Hematopoietic multipotent progenitor cell treated with erythropoietin and hydrocortisone succinate and interleukin-3 and kit ligand, for 17 days (in vitro differentiated cells): ENCODE data around the gene PDCL3.

Source experiments
- DNase-seq: peaks from one replicate; pipeline ENCODE4 v3.0.0-alpha.2; 2015; ENCODE audit warnings: low spot score

Gene PDCL3

DNA sequence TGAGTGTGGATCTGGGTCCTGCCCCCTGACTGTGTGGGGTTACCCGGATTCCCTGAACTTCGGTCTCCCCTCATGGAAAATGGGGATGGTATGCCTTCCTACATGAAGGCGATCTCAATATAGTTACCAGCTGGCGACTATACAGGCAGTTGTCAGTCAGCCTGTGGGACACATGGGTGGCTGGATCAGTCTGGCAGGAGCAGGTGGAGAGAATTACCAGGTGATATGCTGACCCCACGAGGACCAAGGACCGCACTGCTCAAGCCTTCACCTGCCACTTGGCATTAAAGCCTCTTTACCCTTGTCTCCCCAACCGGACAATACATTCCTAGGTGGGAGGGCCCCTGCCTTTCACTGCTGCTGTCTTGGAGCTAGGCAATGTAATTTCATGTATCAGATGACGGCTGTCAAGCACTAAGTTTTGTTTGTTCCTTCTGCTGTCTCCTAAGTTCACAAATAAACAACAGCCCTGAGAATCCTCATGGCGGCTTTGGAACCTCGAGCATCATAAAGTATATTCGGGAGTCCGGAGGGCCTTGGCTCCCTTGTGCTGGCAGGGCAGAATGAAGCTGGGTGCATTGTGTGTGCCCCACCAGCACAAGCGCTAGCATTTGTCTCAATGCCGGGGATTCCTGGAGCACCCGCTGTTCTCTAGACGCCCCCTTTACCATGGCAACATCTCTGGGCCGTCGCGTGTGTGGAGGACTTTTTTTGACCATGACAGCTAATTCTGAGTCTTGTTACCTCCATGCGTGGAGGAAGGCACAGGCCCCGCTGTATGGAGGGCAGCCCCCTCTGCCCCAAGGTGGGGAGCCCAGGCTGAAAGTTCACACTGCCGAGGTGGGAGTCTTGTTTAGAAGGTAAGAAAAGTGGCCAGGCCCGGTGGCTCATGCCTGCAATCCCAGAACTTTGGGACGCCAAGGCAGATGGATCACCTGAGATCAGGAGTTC lies 48.6 kb downstream of the PDCL3 start:
- no peak for DNase-seq

DNA sequence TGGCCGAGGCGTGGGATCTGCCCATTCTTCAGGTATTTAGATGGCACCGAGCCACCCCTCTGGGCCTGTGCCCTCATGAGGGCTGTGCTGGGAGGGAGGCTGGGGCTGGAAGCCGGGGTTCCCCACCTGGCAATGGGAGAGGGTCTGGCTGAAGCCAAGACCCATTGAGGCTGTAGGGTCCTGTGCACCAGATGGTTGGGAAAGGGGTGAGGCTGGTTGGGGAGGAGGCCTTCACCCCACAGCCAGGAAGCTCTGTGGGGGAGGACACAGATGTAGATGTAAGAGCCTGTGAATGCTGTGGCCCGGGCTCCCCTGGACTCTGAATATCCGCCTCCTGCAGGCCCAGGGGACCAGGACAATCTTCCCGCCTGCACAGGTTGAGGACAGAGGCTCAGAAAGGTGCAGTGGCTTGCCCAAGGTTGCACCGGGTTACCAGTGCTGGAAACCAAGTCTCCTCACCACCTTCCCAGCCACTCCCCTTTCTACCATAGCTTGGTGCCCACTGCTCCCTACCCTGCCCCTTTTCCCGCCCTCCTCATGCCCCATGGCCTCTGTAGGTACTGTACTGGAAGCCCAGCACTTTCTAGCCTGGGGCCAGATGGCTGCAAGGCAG lies 49.7 kb downstream of the PDCL3 start:
- DNase-seq: no peak

DNA sequence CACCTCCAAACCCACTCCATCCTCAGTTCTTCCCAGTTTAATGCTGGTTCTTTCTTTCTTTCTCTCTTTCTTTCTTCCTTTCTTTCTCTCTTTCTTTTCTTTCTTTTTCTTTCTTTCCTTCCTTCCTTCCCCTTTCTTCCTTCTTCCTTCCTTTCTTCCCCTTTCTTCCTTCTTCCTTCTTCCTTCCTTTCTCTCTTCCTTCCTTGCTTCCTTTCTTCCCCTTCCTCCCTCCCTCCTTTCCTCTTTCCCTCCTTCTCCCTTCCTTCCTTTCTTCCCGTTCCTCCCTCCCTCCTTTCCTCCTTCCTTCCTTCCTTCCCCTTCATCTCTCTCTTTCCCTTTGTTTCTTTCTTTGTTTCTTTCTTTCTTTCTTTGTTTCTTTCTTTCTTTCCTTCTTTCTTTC lies 50.9 kb downstream of the PDCL3 start:
- DNase-seq: no peak

DNA sequence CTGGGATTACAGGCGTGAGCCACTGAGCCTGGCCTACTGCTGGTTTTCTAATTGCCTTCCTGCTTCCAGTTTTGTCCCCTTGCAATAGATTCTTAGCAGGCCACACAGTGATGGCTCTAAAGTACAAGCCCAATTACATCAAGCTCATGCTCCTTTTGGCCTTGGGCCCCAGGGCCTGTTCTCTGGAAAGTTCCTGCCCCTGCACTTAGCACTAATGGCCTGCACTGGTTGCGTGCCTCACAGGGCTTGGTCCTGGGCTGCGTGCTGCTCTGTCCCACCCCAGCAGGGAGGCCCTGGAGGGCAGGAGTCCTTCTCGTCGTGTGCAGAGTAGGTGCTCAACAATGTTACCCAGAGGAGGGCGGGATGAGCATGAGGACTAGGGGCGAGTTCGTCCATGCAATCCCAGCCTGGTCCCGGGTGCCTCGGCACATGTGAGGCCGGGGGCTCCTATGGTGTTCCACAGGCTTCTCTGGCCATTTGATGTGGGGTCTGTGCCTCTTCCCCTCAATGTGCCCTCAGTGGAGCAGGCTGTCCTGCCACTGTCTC lies 51.7 kb downstream of the PDCL3 start:
- no peak for DNase-seq

DNA sequence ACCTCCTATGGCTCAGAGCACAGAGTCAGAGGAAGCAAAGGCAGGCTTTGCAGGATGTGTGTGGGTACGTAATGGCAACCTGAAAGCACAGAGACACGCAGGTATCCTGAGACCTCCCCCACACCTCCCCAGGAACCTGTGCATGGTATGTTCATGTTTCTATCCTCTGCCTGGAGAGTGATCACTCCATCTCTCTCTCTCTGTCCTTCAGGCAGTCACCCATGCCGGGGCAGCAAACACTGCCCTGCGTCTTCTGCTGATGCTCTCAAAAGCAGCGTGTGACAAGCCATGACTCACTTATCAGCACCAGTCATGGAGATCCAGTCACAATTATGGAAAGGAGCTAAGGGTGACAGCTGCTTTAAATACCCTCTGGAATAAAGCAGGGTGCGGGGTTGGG lies 52.7 kb downstream of the PDCL3 start:
- no peak for DNase-seq

DNA sequence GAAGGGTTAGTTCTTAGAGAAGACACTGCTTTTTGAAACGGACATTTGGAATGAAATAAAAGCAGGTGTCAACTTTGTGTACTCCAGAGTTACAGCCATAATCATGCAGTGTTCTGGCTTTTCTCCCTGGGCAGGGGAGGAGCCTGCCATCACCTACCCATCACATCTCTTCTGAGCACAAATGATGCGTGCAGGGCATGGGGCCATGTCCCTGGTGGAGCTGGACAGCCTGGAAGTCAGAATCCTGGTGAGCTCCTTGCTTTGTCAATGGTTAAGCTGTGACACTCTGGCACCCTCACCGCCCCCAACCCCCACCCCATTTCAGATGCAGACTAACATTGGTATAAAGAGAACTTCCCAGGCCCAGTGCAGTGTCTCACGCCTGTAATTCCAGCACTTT lies 53.1 kb downstream of the PDCL3 start:
- no peak for DNase-seq

DNA sequence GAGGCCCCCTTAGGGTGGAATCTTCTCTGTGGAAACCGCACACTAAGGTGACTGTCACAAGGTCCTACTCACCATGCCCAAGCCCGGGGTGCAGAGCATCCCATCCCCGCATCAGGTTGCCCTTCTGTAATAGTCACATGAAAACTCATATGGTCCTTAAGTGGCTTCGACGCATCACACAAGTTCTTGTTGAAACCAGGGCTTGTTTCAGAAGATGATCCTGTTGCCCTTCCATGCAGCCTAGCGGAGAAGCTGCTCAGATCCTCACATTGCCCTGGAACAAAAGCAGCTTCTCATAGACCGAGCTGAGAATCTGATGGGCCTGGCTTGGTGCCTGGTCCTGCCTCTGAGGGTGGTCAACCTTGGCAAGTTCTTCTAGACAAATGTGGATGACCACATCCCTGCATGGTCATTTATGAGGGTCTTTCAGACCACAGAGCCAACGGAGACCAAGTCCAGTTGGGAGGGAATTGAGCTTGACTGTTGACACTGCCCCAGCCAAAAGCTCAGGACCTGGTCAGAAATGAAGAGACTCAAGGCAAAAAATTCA lies 54.1 kb downstream of the PDCL3 start:
- DNase-seq: no peak

DNA sequence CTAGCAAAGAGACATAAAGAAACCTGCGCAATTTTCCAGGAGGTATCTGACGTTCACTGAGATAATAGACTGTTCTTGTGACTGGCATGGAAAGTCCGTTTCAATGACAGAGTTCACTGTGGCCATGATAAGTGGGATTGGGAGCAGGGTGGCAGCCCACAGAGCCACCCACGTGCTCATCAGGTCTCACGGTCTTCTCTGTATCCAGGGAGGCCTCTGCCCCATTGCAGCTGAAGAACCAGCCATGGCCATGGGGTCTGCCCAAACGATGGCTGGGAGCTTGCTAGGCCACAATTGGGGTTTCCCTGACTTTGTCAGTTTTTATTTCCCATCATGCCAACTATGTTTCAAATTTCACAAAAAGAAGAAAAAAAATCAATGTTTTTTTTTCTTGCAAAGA lies 57.2 kb downstream of the PDCL3 start:
- no peak for DNase-seq

DNA sequence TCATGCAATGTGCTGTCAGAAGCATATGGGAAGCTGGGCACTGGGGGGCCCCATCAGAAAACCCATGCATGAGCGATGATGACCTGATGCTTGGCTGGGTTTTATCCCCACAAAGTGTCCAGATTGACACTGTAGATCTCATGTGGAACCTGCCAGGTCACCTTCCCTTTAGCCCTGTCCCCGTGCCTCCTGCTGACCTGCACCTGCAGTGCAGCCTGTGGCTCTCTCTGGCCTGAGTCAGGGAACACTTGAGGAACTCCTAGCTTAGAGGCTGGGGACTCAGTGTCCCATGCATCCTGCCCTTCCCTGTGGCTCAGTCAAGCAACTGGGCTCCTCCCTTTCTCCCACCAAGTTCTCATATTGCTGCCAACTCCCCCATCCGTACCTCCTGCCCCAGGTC lies 57.7 kb downstream of the PDCL3 start:
- no peak for DNase-seq

DNA sequence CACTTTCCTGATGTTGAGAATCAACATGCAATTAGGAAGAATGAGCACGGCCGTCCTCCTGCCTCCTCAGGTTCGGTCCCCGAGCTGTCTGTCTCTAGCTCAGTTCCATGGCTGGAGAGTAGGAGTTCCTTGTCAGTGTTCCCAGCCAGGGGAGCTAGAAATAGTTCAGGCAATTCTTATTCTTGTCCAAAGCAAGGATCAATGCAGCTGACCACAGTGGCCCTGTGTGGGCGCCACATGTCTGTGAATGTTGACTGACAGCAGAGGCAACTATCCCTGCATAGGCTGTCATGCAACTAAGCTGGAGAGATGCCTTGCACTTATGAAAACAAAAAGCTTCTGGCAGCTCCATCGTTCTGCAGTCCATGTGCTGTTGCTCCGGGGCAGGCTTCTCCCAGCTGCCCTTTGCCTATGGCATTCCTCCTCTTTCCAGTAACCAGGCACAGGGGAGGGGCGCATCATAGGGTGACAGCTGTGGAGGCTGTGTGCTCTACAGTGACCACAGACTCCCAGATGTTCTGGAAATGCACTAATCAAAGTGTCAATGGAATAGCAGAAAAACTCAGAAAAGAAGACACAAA lies 58.7 kb downstream of the PDCL3 start:
- DNase-seq: no peak

DNA sequence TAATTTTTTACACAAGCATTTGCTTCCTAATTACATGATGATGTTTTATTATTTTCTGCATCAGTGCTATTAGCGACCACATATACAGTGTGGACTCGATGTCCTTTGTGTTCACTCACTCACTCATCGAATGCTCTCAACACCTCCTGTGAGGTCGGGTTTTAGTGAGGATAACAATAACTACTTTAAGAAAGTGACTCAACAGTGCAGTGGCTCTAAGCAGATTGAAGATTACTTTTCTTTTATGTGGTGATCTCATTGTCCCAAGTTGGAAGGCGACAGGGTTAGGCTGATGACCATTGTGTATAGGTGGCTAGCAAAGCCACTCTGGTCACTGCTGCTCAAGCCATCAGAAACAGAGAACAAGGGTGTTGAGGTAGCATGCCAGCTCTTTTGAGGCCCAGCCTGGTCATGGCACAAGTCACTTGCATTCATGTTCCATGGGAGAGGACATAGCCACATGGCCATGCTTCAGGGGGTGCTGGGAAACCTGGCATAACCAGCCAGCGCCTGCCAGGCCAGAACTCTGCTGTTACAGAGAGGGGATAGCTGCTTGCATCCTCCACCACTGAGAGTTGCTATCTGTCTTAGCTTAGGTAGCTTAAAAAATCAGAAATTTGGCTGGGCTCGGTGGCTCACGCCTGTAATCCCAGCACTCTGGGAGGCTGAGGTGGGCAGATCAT lies 60.4 kb downstream of the PDCL3 start:
- DNase-seq: no peak

DNA sequence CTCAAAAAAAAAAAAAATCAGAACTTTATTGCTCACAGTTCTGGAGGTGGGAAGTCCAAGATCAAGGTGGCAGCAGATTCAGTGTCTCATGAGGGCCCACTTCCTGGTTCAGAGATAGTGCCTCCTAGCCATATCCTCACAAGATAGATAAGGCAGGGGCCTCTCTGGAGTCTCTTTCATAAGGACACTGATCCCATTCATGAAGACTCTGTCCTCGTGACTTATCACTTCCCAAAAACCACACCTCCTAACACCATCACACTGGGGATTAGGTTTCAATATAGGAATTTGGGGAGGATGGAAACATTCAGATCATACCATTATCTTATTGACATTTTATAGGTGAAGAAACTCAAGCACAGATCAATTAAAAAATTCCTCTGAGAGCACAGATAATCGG lies 61.1 kb downstream of the PDCL3 start:
- no peak for DNase-seq

DNA sequence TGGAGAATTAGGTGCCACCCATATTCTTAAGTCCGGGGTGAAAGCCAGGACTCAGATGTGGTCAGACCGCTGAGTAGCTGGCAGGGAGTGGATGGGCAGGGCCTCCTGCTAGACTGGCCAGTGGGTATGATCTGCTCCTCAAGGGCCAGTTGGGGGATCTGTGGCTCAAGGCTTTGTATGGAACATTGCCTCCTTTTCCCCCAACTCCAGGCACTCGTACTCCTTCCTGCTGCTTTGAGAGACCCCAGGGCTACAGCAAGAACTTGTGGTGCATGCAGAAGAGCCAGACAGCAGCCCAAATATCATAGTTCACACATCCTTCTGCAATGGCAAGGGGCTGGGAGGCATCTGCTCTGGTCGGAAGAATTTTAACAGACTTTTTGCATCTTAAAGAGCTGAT lies 61.7 kb downstream of the PDCL3 start:
- DNase-seq: no peak

DNA sequence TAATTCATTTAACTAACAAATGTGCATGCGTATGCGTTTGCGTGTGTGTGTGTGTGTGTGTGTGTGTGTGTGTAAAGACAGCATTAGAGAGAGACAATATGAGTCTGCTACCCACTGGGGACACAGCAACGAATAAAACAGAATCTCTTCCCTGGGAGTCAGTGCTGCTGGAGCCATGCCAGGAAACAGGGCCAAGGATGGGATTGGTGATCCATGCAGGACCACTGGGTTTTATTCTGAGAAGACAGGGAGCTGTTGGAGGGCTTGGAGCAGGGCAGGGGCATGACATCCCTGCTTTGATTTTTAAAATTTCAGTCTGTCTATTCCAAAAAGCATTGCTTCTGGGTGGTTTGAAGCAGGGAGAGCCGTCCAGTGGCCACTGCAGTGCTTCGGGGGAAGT lies 62.9 kb downstream of the PDCL3 start:
- DNase-seq: no peak
